Adipose tissue (tissue), 3 donors: ENCODE measurements around the gene ZNF280A. TPM values are rescaled to one million over a fixed set of nuclear protein-coding genes. Genes with fewer than 3 reads are reported as not detected.

Source experiments
- polyA plus RNA-seq, 3 donors: library from polyadenylated mRNA; stranded (reverse); fragments of 200-250 nt; gene quantifications; one replicate each; pipeline ENCODE4 v1.2.3, GENCODE V29; 2013
- donor health status: healthy with polysubstance abuse.
- donor health status: Bipolar disorder and iron deficiency.
- donor health status: healthy.

ZNF280A gene
- polyA plus RNA-seq, 3 donors = not detected

Other genes starting within 250 kb of the ZNF280A start
- under 1 TPM in 2 of 3 donors, not detected in 1; 0.09 to 0.15 TPM for gene ZNF280B, start 11.5 kb downstream of the ZNF280A start, polyA plus RNA-seq
- gene PRAME, start 39.0 kb upstream of the ZNF280A start, polyA plus RNA-seq = under 1 TPM in 1 of 3 donors, not detected in 2; 0.10 TPM
- gene GGTLC2, start 124.3 kb upstream of the ZNF280A start, polyA plus RNA-seq = not detected